Neural cell (in vitro differentiated cells): ENCODE data around the gene BCAR3.

ENCODE experiments used
- CTCF ChIP-seq: fragments of 450-650 bp; IDR thresholded peaks from 2 replicates; pipeline ENCODE4 v1.5.1; 2014; ENCODE audit warnings: antibody characterized with exemption, mild to moderate bottlenecking, moderate library complexity; ENCODE audit not compliant: poor library complexity, severe bottlenecking
- EZH2 ChIP-seq: fragments of 200-600, 300-800 bp; shearing (Covaris generic), sonication (generic); IDR thresholded peaks from 2 replicates; pipeline ENCODE4 v1.6.1; 2014; ENCODE audit warnings: antibody characterized with exemption, low read length, borderline replicate concordance, mild to moderate bottlenecking; ENCODE audit not compliant: insufficient read depth, poor library complexity, severe bottlenecking
- RAD21 ChIP-seq: fragments of 450-650 bp; conservative IDR thresholded peaks from 2 replicates; pipeline ENCODE4 v1.6.1; 2014; ENCODE audit warnings: antibody characterized with exemption, mild to moderate bottlenecking, moderate library complexity
- REST ChIP-seq: IDR thresholded peaks from 2 replicates; pipeline ENCODE4 v1.6.1; 2012; ENCODE audit warnings: borderline replicate concordance
- SMC3 ChIP-seq: fragments of 450-650 bp; conservative IDR thresholded peaks from 2 replicates; pipeline ENCODE4 v1.6.1; 2014; ENCODE audit warnings: antibody characterized with exemption, mild to moderate bottlenecking, moderate library complexity; ENCODE audit not compliant: poor library complexity

- TF ChIP-seq CTCF: no peak
- no peak for TF ChIP-seq SMC3
- TF ChIP-seq REST: no peak
- TF ChIP-seq EZH2: no peak
- TF ChIP-seq RAD21: no peak
These were observed 22.0 kb upstream of the BCAR3 start for GRCh38 chr1:93703643-93704042.
